Measurements from ENCODE around the gene CSF3. TPM values are rescaled to one million over a fixed set of nuclear protein-coding genes. Genes with fewer than 3 reads are reported as not detected.

The CSF3 gene
- total RNA-seq, 1 donor from 2014 or later = not detected

DNA sequence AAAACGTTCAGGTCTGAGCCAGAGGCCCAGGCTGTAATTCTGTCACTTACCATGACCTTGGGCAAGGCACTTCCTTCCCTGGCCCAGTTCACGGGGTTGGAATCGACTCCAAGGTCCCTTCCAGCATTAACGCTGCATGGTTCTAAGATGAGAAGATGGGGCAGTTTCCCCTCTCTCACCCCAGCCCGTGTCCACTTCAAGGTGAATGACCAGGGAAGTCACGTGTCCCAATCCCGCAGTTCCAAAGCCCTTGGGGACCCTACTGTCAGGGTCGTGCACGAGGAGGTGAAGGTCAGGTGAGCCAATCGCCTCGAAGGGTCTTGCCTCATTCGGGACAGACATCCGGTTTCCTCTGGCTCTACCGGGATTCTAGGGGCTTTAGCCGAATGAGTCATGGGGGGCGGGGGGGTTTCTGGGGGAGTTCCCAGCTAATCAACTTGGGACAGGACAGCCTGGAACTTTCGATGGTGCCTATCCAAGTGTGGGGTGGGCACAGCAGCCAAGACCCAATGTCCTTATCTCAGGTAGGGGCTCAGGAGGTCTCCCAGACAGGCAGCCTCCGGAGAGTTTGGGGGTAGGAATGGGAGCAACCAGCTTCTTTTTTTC lies 762 bp upstream of the CSF3 start:
- H3K4me1 ChIP-seq (ENCODE audit: insufficient read depth, low read length) = peaks cover 22% of the 10 kb centered on the region
- Mint-ChIP-seq H3K9me3 (ENCODE audit: unreplicated experiment) (no peaks in the 10 kb centered on the region), H3K4me1 (ENCODE audit: low read depth, unreplicated experiment) (peaks cover 3% of the 10 kb centered on the region), H3K27ac (ENCODE audit: unreplicated experiment) (no peak overlapping the region), H3K4me3 (ENCODE audit: unreplicated experiment) (no peak overlapping the region), H3K36me3 (ENCODE audit: low read depth, unreplicated experiment) (peaks cover 2% of the 10 kb centered on the region), H3K27me3 (ENCODE audit: low read depth, unreplicated experiment) (peaks cover 2% of the 10 kb centered on the region)
- no peaks in the 10 kb centered on the region for H3K27me3 ChIP-seq (ENCODE audit: insufficient read depth, low read length)
- no peaks in the 10 kb centered on the region for H4K20me1 ChIP-seq (ENCODE audit: insufficient read depth, low read length)
- DNase-seq (ENCODE audit: low read depth) (no peak), FAIRE-seq (no peak)
- H3K4me2 ChIP-seq (ENCODE audit: low read length) = peak overlapping the region; percentile 13
- H3K27ac ChIP-seq (ENCODE audit: low read depth, low read length) = no peak overlapping the region
- H3K9me3 ChIP-seq (ENCODE audit: insufficient read depth, low read depth, low read length) = no peaks in the 10 kb centered on the region
- no peaks in the 10 kb centered on the region for H3K36me3 ChIP-seq (ENCODE audit: insufficient read depth, low read length)
- H3K79me2 ChIP-seq (ENCODE audit: insufficient read depth, low read length) = no peaks in the 10 kb centered on the region
- H3K9ac ChIP-seq (ENCODE audit: low read length) = no peak overlapping the region
- TF ChIP-seq EZH2 (IDR thresholded peaks at IDR 0.05; ENCODE audit: insufficient read depth, low read length) = no peak
- TF ChIP-seq, protein P1, sequence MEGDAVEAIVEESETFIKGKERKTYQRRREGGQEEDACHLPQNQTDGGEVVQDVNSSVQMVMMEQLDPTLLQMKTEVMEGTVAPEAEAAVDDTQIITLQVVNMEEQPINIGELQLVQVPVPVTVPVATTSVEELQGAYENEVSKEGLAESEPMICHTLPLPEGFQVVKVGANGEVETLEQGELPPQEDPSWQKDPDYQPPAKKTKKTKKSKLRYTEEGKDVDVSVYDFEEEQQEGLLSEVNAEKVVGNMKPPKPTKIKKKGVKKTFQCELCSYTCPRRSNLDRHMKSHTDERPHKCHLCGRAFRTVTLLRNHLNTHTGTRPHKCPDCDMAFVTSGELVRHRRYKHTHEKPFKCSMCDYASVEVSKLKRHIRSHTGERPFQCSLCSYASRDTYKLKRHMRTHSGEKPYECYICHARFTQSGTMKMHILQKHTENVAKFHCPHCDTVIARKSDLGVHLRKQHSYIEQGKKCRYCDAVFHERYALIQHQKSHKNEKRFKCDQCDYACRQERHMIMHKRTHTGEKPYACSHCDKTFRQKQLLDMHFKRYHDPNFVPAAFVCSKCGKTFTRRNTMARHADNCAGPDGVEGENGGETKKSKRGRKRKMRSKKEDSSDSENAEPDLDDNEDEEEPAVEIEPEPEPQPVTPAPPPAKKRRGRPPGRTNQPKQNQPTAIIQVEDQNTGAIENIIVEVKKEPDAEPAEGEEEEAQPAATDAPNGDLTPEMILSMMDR (IDR thresholded peaks at IDR 0.05; ENCODE audit: insufficient read depth, low read depth, low read length) = no peak
- peak overlapping the region; percentile 78 for H2AFZ ChIP-seq (ENCODE audit: low read depth, low read length)
- no peak overlapping the region for H3K4me3 ChIP-seq (ENCODE audit: insufficient read depth, low read depth, low read length)

DNA sequence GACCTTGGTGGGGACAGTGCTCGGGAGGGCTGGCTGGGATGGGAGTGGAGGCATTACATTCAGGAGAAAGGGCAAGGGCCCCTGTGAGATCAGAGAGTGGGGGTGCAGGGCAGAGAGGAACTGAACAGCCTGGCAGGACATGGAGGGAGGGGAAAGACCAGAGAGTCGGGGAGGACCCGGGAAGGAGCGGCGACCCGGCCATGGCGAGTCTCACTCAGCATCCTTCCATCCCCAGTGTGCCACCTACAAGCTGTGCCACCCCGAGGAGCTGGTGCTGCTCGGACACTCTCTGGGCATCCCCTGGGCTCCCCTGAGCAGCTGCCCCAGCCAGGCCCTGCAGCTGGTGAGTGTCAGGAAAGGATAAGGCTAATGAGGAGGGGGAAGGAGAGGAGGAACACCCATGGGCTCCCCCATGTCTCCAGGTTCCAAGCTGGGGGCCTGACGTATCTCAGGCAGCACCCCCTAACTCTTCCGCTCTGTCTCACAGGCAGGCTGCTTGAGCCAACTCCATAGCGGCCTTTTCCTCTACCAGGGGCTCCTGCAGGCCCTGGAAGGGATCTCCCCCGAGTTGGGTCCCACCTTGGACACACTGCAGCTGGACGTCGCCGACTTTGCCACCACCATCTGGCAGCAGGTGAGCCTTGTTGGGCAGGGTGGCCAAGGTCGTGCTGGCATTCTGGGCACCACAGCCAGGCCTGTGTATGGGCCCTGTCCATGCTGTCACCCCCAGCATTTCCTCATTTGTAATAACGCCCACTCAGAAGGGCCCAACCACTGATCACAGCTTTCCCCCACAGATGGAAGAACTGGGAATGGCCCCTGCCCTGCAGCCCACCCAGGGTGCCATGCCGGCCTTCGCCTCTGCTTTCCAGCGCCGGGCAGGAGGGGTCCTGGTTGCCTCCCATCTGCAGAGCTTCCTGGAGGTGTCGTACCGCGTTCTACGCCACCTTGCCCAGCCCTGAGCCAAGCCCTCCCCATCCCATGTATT lies 1.1 kb downstream of the CSF3 start:
- no peak for DNase-seq (ENCODE audit: low read depth)
- FAIRE-seq = no peak
- Histone ChIP-seq H3K36me3 (ENCODE audit: insufficient read depth, low read length) (no peaks in the 10 kb centered on the region), H3K9ac (ENCODE audit: low read length) (no peak overlapping the region), H3K4me1 (ENCODE audit: insufficient read depth, low read length) (peaks cover 32% of the 10 kb centered on the region), H3K27ac (ENCODE audit: low read depth, low read length) (no peak overlapping the region), H3K4me2 (ENCODE audit: low read length) (no peak overlapping the region), H2AFZ (ENCODE audit: low read depth, low read length) (no peak overlapping the region), H4K20me1 (ENCODE audit: insufficient read depth, low read length) (peaks cover 4% of the 10 kb centered on the region), H3K4me3 (ENCODE audit: insufficient read depth, low read depth, low read length) (no peak overlapping the region), H3K79me2 (ENCODE audit: insufficient read depth, low read length) (no peaks in the 10 kb centered on the region), H3K9me3 (ENCODE audit: insufficient read depth, low read depth, low read length) (no peaks in the 10 kb centered on the region), H3K27me3 (ENCODE audit: insufficient read depth, low read length) (no peaks in the 10 kb centered on the region)
- H3K4me3 Mint-ChIP-seq (ENCODE audit: unreplicated experiment) = peak overlapping the region; percentile 20
- peaks cover 12% of the 10 kb centered on the region for H3K36me3 Mint-ChIP-seq (ENCODE audit: low read depth, unreplicated experiment)
- peaks cover 9% of the 10 kb centered on the region for H3K4me1 Mint-ChIP-seq (ENCODE audit: low read depth, unreplicated experiment)
- H3K27ac Mint-ChIP-seq (ENCODE audit: unreplicated experiment) = no peak overlapping the region
- no peak for TF ChIP-seq EZH2 (IDR thresholded peaks at IDR 0.05; ENCODE audit: insufficient read depth, low read length)
- TF ChIP-seq, protein P1 (IDR thresholded peaks at IDR 0.05; ENCODE audit: insufficient read depth, low read depth, low read length) = no peak
- H3K9me3 Mint-ChIP-seq (ENCODE audit: unreplicated experiment) = no peaks in the 10 kb centered on the region
- no peaks in the 10 kb centered on the region for H3K27me3 Mint-ChIP-seq (ENCODE audit: low read depth, unreplicated experiment)

All from astrocyte (in vitro differentiated cells and primary cell).